WTC11 (cell line): ENCODE results near the gene RAPGEF6. TPM values are rescaled to one million over a fixed set of nuclear protein-coding genes. Genes with fewer than 3 reads are reported as not detected.

Experiments
- ATAC-seq: fragments of 200-7000 bp; cut with Tn5 transposase; 2 replicates; pipeline ENCODE4 v1.10.0; 2021; ENCODE audit warnings: mild to moderate bottlenecking, moderate library complexity
- CTCF ChIA-PET: fragments of 300-600 bp; sonication (Branson Sonifier 250); formaldehyde crosslinking; loops from one replicate; lab custom pipeline; 2021; ENCODE audit warnings: antibody characterized with exemption; lab: Charles Lee
- POLR2A ChIA-PET: fragments of 350-600 bp; sonication (Branson Sonifier 250); formaldehyde crosslinking; loops from one replicate; lab custom pipeline; 2021; ENCODE audit warnings: antibody characterized with exemption; lab: Charles Lee
- DNase-seq: peaks from one replicate; pipeline ENCODE4 v3.0.0; 2021; ENCODE audit warnings: low spot score
- H3K27ac Mint-ChIP-seq: 2 replicates; pipeline ENCODE4 v1.8.0; 2021; ENCODE audit warnings: mixed read lengths
- H3K27me3 Mint-ChIP-seq: 2 replicates; pipeline ENCODE4 v1.8.0; 2021; ENCODE audit warnings: low read depth, mild to moderate bottlenecking, moderate library complexity, mixed read lengths
- H3K36me3 Mint-ChIP-seq: 2 replicates; pipeline ENCODE4 v1.8.0; 2021; ENCODE audit warnings: mixed read lengths
- H3K4me1 Mint-ChIP-seq: 2 replicates; pipeline ENCODE4 v1.8.0; 2022; ENCODE audit warnings: mixed read lengths
- H3K4me3 Mint-ChIP-seq: 2 replicates; pipeline ENCODE4 v1.8.0; 2021; ENCODE audit warnings: mild to moderate bottlenecking, moderate library complexity, mixed read lengths
- H3K9me3 Mint-ChIP-seq: 2 replicates; pipeline ENCODE4 v1.8.0; 2021; ENCODE audit warnings: mixed read lengths
- ATF1 ChIP-seq: sonication (generic); formaldehyde crosslinking; IDR thresholded peaks from 2 replicates; pipeline ENCODE4 v1.8.1; 2023; ENCODE audit warnings: mild to moderate bottlenecking, moderate library complexity, missing genetic modification reagents
- CDX4 ChIP-seq: fragments of 250-450 bp; sonication (Bioruptor Pico); IDR thresholded peaks from 2 replicates; pipeline ENCODE4 v1.9.0; 2021; ENCODE audit warnings: moderate library complexity, mild to moderate bottlenecking, inconsistent platforms, borderline replicate concordance
- CREB1 ChIP-seq: sonication (generic); formaldehyde crosslinking; IDR thresholded peaks from 2 replicates; pipeline ENCODE4 v1.8.0; 2023; ENCODE audit warnings: mild to moderate bottlenecking, missing genetic modification reagents
- E2F1 ChIP-seq: sonication (generic); formaldehyde crosslinking; IDR thresholded peaks from 2 replicates; pipeline ENCODE4 v1.8.0; 2022; ENCODE audit warnings: mild to moderate bottlenecking, missing genetic modification reagents
- ELF4 ChIP-seq: sonication (generic); formaldehyde crosslinking; IDR thresholded peaks from 2 replicates; pipeline ENCODE4 v1.8.1; 2022; ENCODE audit warnings: low read depth, mild to moderate bottlenecking, moderate library complexity, missing genetic modification reagents
- FOXP4 ChIP-seq: sonication (generic); formaldehyde crosslinking; IDR thresholded peaks from 2 replicates; pipeline ENCODE4 v1.8.0; 2022; ENCODE audit warnings: mild to moderate bottlenecking, missing genetic modification reagents
- IRF2 ChIP-seq: sonication (generic); formaldehyde crosslinking; IDR thresholded peaks from 2 replicates; pipeline ENCODE4 v1.8.0; 2022; ENCODE audit warnings: low read depth, missing genetic modification reagents, borderline replicate concordance
- JAZF1 ChIP-seq: fragments of 250-450 bp; sonication (Bioruptor Pico); IDR thresholded peaks from 2 replicates; pipeline ENCODE4 v1.9.0; 2021; ENCODE audit warnings: moderate library complexity, mild to moderate bottlenecking, inconsistent platforms
- KAT7 ChIP-seq: sonication (generic); formaldehyde crosslinking; IDR thresholded peaks from 2 replicates; pipeline ENCODE4 v1.8.1; 2023; ENCODE audit warnings: missing genetic modification reagents, mild to moderate bottlenecking, borderline replicate concordance
- PREB ChIP-seq: sonication (generic); formaldehyde crosslinking; IDR thresholded peaks from 2 replicates; pipeline ENCODE4 v1.8.1; 2022; ENCODE audit warnings: mild to moderate bottlenecking, missing genetic modification reagents, moderate library complexity, borderline replicate concordance
- TEAD4 ChIP-seq: sonication (generic); formaldehyde crosslinking; IDR thresholded peaks from 2 replicates; pipeline ENCODE4 v1.8.0; 2022; ENCODE audit warnings: mild to moderate bottlenecking, missing genetic modification reagents
- USF1 ChIP-seq: sonication (generic); formaldehyde crosslinking; IDR thresholded peaks from 2 replicates; pipeline ENCODE4 v1.8.0; 2022; ENCODE audit warnings: mild to moderate bottlenecking, missing genetic modification reagents
- ZNF121 ChIP-seq: sonication (generic); formaldehyde crosslinking; IDR thresholded peaks from 2 replicates; pipeline ENCODE4 v1.8.0; 2023; ENCODE audit warnings: missing genetic modification reagents
- ZNF232 ChIP-seq: sonication (generic); formaldehyde crosslinking; IDR thresholded peaks from 2 replicates; pipeline ENCODE4 v1.8.0; 2022; ENCODE audit warnings: mild to moderate bottlenecking, missing genetic modification reagents
- ZNF317 ChIP-seq: sonication (generic); formaldehyde crosslinking; IDR thresholded peaks from 2 replicates; pipeline ENCODE4 v1.8.1; 2023; ENCODE audit warnings: low read depth, mild to moderate bottlenecking, moderate library complexity, missing genetic modification reagents, borderline replicate concordance
- ZNF425 ChIP-seq: fragments of 250-450 bp; sonication (Bioruptor Pico); conservative IDR thresholded peaks from 2 replicates; pipeline ENCODE4 v1.9.0; 2021; ENCODE audit warnings: mild to moderate bottlenecking
- ZNF512 ChIP-seq: sonication (generic); formaldehyde crosslinking; IDR thresholded peaks from 2 replicates; pipeline ENCODE4 v1.8.1; 2022; ENCODE audit warnings: missing genetic modification reagents, borderline replicate concordance
- ZNF671 ChIP-seq: fragments of 250-450 bp; sonication (Bioruptor Pico); IDR thresholded peaks from 2 replicates; pipeline ENCODE4 v1.8.0; 2021; ENCODE audit warnings: mild to moderate bottlenecking
- ZSCAN18 ChIP-seq: fragments of 250-450 bp; sonication (Bioruptor Pico); IDR thresholded peaks from 2 replicates; pipeline ENCODE4 v2.1.2; 2022; ENCODE audit warnings: mild to moderate bottlenecking, moderate library complexity
- total RNA-seq: library from RNA; stranded (reverse); gene quantifications from 3 replicates; pipeline ENCODE4 v1.2.3, GENCODE V29; 2021

RAPGEF6 gene
- total RNA-seq, 1 experiment from 2014 or later, result 18.0 TPM

- TF ChIP-seq ELF4, result no peak
Measured at GRCh38 chr5:131441184-131441583, 193.8 kb downstream of the RAPGEF6 start (continued).

- peaks cover 61% of the 10 kb centered on the region for H3K36me3 Mint-ChIP-seq
- CTCF ChIA-PET, result no interaction called here
- H3K9me3 Mint-ChIP-seq, result no peaks in the 10 kb centered on the region
- H3K27me3 Mint-ChIP-seq, result no peaks in the 10 kb centered on the region
- ATAC-seq (no peak), DNase-seq (no peak)
- POLR2A ChIA-PET, result no interaction called here
- H3K4me3 Mint-ChIP-seq, result no peak overlapping the region
- TF ChIP-seq E2F1 (CRISPR knock-in tag) (no peak), KAT7 (no peak), CREB1 (CRISPR knock-in tag) (no peak), ZNF121 (CRISPR knock-in tag) (no peak), FOXP4 (CRISPR knock-in tag) (no peak), TEAD4 (no peak), JAZF1 (CRISPR knock-in tag) (no peak), ZNF671 (CRISPR knock-in tag) (no peak)
- TF ChIP-seq, all 79 proteins: peak for 0
- no peak overlapping the region for H3K27ac Mint-ChIP-seq
- no peaks in the 10 kb centered on the region for H3K4me1 Mint-ChIP-seq
Measured at GRCh38 chr5:131436081-131436480, 198.9 kb downstream of the RAPGEF6 start.

- ATAC-seq (no peak), DNase-seq (no peak)
- CTCF ChIA-PET, result no interaction called here
- H3K27me3 Mint-ChIP-seq, result no peaks in the 10 kb centered on the region
- no peak for TF ChIP-seq ATF1 (CRISPR knock-in tag)
- H3K4me3 Mint-ChIP-seq, result no peak overlapping the region
- POLR2A ChIA-PET, result no interaction called here
- H3K27ac Mint-ChIP-seq, result no peak overlapping the region
- no peaks in the 10 kb centered on the region for H3K9me3 Mint-ChIP-seq
- peaks cover 6% of the 10 kb centered on the region for H3K4me1 Mint-ChIP-seq
- peaks cover 60% of the 10 kb centered on the region for H3K36me3 Mint-ChIP-seq
Measured at GRCh38 chr5:131433109-131433508, 201.9 kb downstream of the RAPGEF6 start.

- no peak overlapping the region for H3K27ac Mint-ChIP-seq
- H3K4me1 Mint-ChIP-seq, result peaks cover 6% of the 10 kb centered on the region
- ChIA-PET CTCF (no interaction called here), POLR2A (no interaction called here)
- H3K27me3 Mint-ChIP-seq, result no peaks in the 10 kb centered on the region
- no peak for DNase-seq
- no peaks in the 10 kb centered on the region for H3K9me3 Mint-ChIP-seq
- H3K36me3 Mint-ChIP-seq, result peaks cover 52% of the 10 kb centered on the region
- no peak for ATAC-seq
- no peak overlapping the region for H3K4me3 Mint-ChIP-seq
- TF ChIP-seq ZNF317 (CRISPR knock-in tag), result no peak
- no peak for TF ChIP-seq USF1 (CRISPR knock-in tag)
- TF ChIP-seq ZSCAN18 (CRISPR knock-in tag), result no peak
- no peak for TF ChIP-seq ZNF512 (CRISPR knock-in tag)
- no peak for TF ChIP-seq IRF2 (CRISPR knock-in tag)
- TF ChIP-seq CDX4 (CRISPR knock-in tag), result no peak
- no peak for TF ChIP-seq ZNF425 (CRISPR knock-in tag)
- no peak for TF ChIP-seq ZNF671 (CRISPR knock-in tag)
- no peak for TF ChIP-seq ZNF232 (CRISPR knock-in tag)
- TF ChIP-seq PREB, result no peak
Measured at GRCh38 chr5:131431794-131432193, 203.2 kb downstream of the RAPGEF6 start.
